Ishikawa (cell line): ENCODE data around the gene MAP2.

Experiments used
- CEBPB ChIP-seq: IDR thresholded peaks from 2 replicates; pipeline ENCODE4 v1.6.1; 2012
- CREB1 ChIP-seq: IDR thresholded peaks from 2 replicates; pipeline ENCODE4 v1.6.1; 2012; ENCODE audit warnings: low read depth
- EGR1 ChIP-seq: IDR thresholded peaks from 2 replicates; pipeline ENCODE4 v1.6.1; 2012
- EP300 ChIP-seq: IDR thresholded peaks from 2 replicates; pipeline ENCODE4 v1.6.1; 2012; ENCODE audit warnings: borderline replicate concordance
- FOXM1 ChIP-seq: IDR thresholded peaks from 2 replicates; pipeline ENCODE4 v1.6.1; 2012; ENCODE audit warnings: low read depth, borderline replicate concordance
- MAX ChIP-seq: IDR thresholded peaks from 2 replicates; pipeline ENCODE4 v1.6.1; 2012
- NFIC ChIP-seq: IDR thresholded peaks from 2 replicates; pipeline ENCODE4 v1.6.1; 2012
- RAD21 ChIP-seq: IDR thresholded peaks from 2 replicates; pipeline ENCODE4 v1.6.1; 2012; ENCODE audit warnings: low read depth
- REST ChIP-seq: IDR thresholded peaks from 2 replicates; pipeline ENCODE4 v1.6.1; 2012; ENCODE audit warnings: low read depth, mild to moderate bottlenecking
- TAF1 ChIP-seq: IDR thresholded peaks from 2 replicates; pipeline ENCODE4 v1.6.1; 2012; ENCODE audit warnings: low read depth, mild to moderate bottlenecking
- TCF12 ChIP-seq: IDR thresholded peaks from 2 replicates; pipeline ENCODE4 v1.6.1; 2012; ENCODE audit warnings: low read depth
- TEAD4 ChIP-seq: IDR thresholded peaks from 2 replicates; pipeline ENCODE4 v1.6.1; 2012
- USF1 ChIP-seq: IDR thresholded peaks from 2 replicates; pipeline ENCODE4 v1.6.1; 2012
- YY1 ChIP-seq: IDR thresholded peaks from 2 replicates; pipeline ENCODE4 v1.6.1; 2012; ENCODE audit warnings: low read depth
- ZBTB7A ChIP-seq: IDR thresholded peaks from 2 replicates; pipeline ENCODE4 v1.6.1; 2012; ENCODE audit warnings: low read depth

MAP2 gene

GRCh38 chr2:209757163-209757562 lies 333.3 kb downstream of the MAP2 start:
- TF ChIP-seq NFIC, result no peak
- no peak for TF ChIP-seq YY1
- no peak for TF ChIP-seq EGR1
- no peak for TF ChIP-seq REST
- no peak for TF ChIP-seq TAF1
- TF ChIP-seq MAX, result no peak
- TF ChIP-seq TCF12, result no peak
- no peak for TF ChIP-seq USF1
- no peak for TF ChIP-seq CEBPB
- TF ChIP-seq CREB1, result no peak
- TF ChIP-seq EP300, result no peak
- TF ChIP-seq RAD21, result no peak

- no peak for TF ChIP-seq TAF1
- no peak for TF ChIP-seq EP300
- no peak for TF ChIP-seq REST
- no peak for TF ChIP-seq MAX
- no peak for TF ChIP-seq RAD21
- TF ChIP-seq EGR1, result no peak
- no peak for TF ChIP-seq USF1
- no peak for TF ChIP-seq CEBPB
- TF ChIP-seq CREB1, result no peak
- TF ChIP-seq ZBTB7A, result no peak
- no peak for TF ChIP-seq TCF12
- no peak for TF ChIP-seq TEAD4
- TF ChIP-seq NFIC, result no peak
- no peak for TF ChIP-seq YY1
Measured at GRCh38 chr2:209761566-209761965, 337.7 kb downstream of the MAP2 start.

GRCh38 chr2:209762563-209762962 lies 338.7 kb downstream of the MAP2 start:
- TF ChIP-seq TAF1, result no peak
- no peak for TF ChIP-seq TCF12
- no peak for TF ChIP-seq TEAD4
- no peak for TF ChIP-seq USF1
- no peak for TF ChIP-seq YY1
- no peak for TF ChIP-seq NFIC
- TF ChIP-seq RAD21, result no peak
- no peak for TF ChIP-seq CREB1
- no peak for TF ChIP-seq REST

- no peak for TF ChIP-seq CREB1
- no peak for TF ChIP-seq YY1
- no peak for TF ChIP-seq FOXM1
Measured at GRCh38 chr2:209763106-209763505, 339.3 kb downstream of the MAP2 start.

- TF ChIP-seq MAX (no peak), NFIC (no peak), CEBPB (no peak)
Measured at GRCh38 chr2:209766613-209767012, 342.8 kb downstream of the MAP2 start.
